SK-N-SH (cell line): ENCODE measurements around the gene CKAP2L. TPM values are rescaled to one million over a fixed set of nuclear protein-coding genes. Genes with fewer than 3 reads are reported as not detected.

Experiments used
- CTCF ChIA-PET: fragments of 300-600, 350-600 bp; formaldehyde crosslinking; extraction: SDS; loops from one replicate; lab custom pipeline; 2021; lab: Yijun Ruan, JAX
- POLR2A ChIA-PET: fragments of 350-600 bp; sonication (Branson Sonifier 250); formaldehyde crosslinking; extraction: SDS; loops from one replicate; lab custom pipeline; 2020; ENCODE audit warnings: antibody characterized with exemption, inconsistent platforms; lab: Yijun Ruan, JAX
- DNase-seq: peaks from one replicate; pipeline ENCODE4 v3.0.0; 2012
- H2AFZ ChIP-seq: fragments of 200-600 bp; sonication (generic); 2 replicates; pipeline ENCODE4 v1.8.1; 2016; ENCODE audit warnings: antibody characterized with exemption, mild to moderate bottlenecking, low read depth
- H3F3A ChIP-seq: fragments of 200-600 bp; sonication (generic); replicated peaks from 2 replicates; pipeline ENCODE3; 2016; ENCODE audit warnings: antibody characterized with exemption, mild to moderate bottlenecking; ENCODE audit not compliant: insufficient read depth
- H3K27ac ChIP-seq, 2 experiments: fragments of 200-500 bp in 1 of 2; fragments of 200-600 bp in 1 of 2; sonication (Bioruptor generic) in 1 of 2; sonication (generic), shearing (Covaris generic) in 1 of 2; 2 replicates each; pipeline versions ENCODE4 v1.5.1 to v1.6.1; 2014 to 2016; ENCODE audit warnings: low read depth in 2 of 2, inconsistent platforms in 1 of 2, low read length in 1 of 2, mild to moderate bottlenecking in 1 of 2, mixed read lengths in 1 of 2
- H3K27me3 ChIP-seq: fragments of 200-600 bp; sonication (generic), shearing (Covaris generic); 2 replicates; pipeline ENCODE4 v1.6.1; 2016; ENCODE audit warnings: mixed run types; ENCODE audit not compliant: insufficient read depth
- H3K36me3 ChIP-seq, 2 experiments: fragments of 200-500 bp in 1 of 2; fragments of 200-600 bp in 1 of 2; sonication (Bioruptor generic) in 1 of 2; sonication (generic) in 1 of 2; replicated peaks in 1 of 2; 2 replicates each; pipeline versions ENCODE3 to v1.5.1; 2014 to 2016; ENCODE audit warnings: low read length in 1 of 2, mild to moderate bottlenecking in 1 of 2; ENCODE audit not compliant: insufficient read depth in 2 of 2, control insufficient read depth in 1 of 2
- H3K4me1 ChIP-seq, 2 experiments: fragments of 200-500 bp in 1 of 2; fragments of 200-600 bp in 1 of 2; sonication (Bioruptor generic) in 1 of 2; sonication (generic), shearing (Covaris generic) in 1 of 2; 2 replicates each; pipeline versions ENCODE4 v1.5.1 to v1.6.1; 2014 to 2016; ENCODE audit warnings: low read depth in 1 of 2, low read length in 1 of 2, mixed run types in 1 of 2; ENCODE audit not compliant: insufficient read depth in 2 of 2, control insufficient read depth in 1 of 2
- H3K4me2 ChIP-seq: fragments of 200-600 bp; sonication (generic), shearing (Covaris generic); 2 replicates; pipeline ENCODE4 v1.6.1; 2017; ENCODE audit warnings: mixed run types
- H3K4me3 ChIP-seq, 2 experiments: fragments of 200-500 bp in 1 of 2; fragments of 200-600 bp in 1 of 2; sonication (Bioruptor generic) in 1 of 2; sonication (generic), shearing (Covaris generic) in 1 of 2; 2 replicates each; pipeline versions ENCODE4 v1.5.1 to v1.8.1; 2014 to 2016; ENCODE audit warnings: low read depth in 2 of 2, inconsistent platforms in 1 of 2, low read length in 1 of 2, mild to moderate bottlenecking in 1 of 2, mixed read lengths in 1 of 2, moderate library complexity in 1 of 2
- H3K79me2 ChIP-seq: fragments of 200-600 bp; sonication (generic); 2 replicates; pipeline ENCODE4 v1.8.1; 2017; ENCODE audit warnings: mild to moderate bottlenecking; ENCODE audit not compliant: insufficient read depth
- H3K9ac ChIP-seq: fragments of 200-600 bp; sonication (generic); 2 replicates; pipeline ENCODE4 v1.6.1; 2017; ENCODE audit warnings: mixed run types
- H3K9me2 ChIP-seq: fragments of 200-600 bp; sonication (generic); 2 replicates; pipeline ENCODE4 v1.6.1; 2017; ENCODE audit warnings: mixed run types
- H3K9me3 ChIP-seq: fragments of 200-600 bp; sonication (generic); 2 replicates; pipeline ENCODE4 v1.6.1; 2017; ENCODE audit warnings: mixed run types, mild to moderate bottlenecking, moderate library complexity
- H4K20me1 ChIP-seq: fragments of 200-600 bp; sonication (generic); 2 replicates; pipeline ENCODE4 v1.6.1; 2017; ENCODE audit warnings: mild to moderate bottlenecking, mixed run types; ENCODE audit not compliant: insufficient read depth
- FOXM1 ChIP-seq: IDR thresholded peaks from 2 replicates; pipeline ENCODE4 v1.4.0; 2012; ENCODE audit warnings: low read depth, mild to moderate bottlenecking
- GABPA ChIP-seq: IDR thresholded peaks from 2 replicates; pipeline ENCODE4 v1.4.0; 2012; ENCODE audit warnings: low read depth, mild to moderate bottlenecking
- GATA2 ChIP-seq: sonication (generic); formaldehyde crosslinking; IDR thresholded peaks from 2 replicates; pipeline ENCODE4 v1.5.0; 2020; ENCODE audit warnings: mild to moderate bottlenecking, missing genetic modification reagents
- MAX ChIP-seq: IDR thresholded peaks from 2 replicates; pipeline ENCODE4 v1.4.0; 2012; ENCODE audit warnings: low read depth
- MEF2A ChIP-seq: IDR thresholded peaks from 2 replicates; pipeline ENCODE4 v1.4.0; 2012; ENCODE audit warnings: low read depth, borderline replicate concordance
- NFIC ChIP-seq: IDR thresholded peaks from 2 replicates; pipeline ENCODE4 v1.4.0; 2012; ENCODE audit warnings: borderline replicate concordance
- NRF1 ChIP-seq: IDR thresholded peaks from 2 replicates; pipeline ENCODE4 v1.6.1; 2012; ENCODE audit warnings: low read depth, mild to moderate bottlenecking, low read length
- PBX3 ChIP-seq: IDR thresholded peaks from 2 replicates; pipeline ENCODE4; 2012
- POLR2AphosphoS5 ChIP-seq: IDR thresholded peaks from 2 replicates; pipeline ENCODE4 v1.6.1; 2012; ENCODE audit warnings: low read depth, low read length
- RAD21 ChIP-seq: IDR thresholded peaks from 2 replicates; pipeline ENCODE4 v1.6.1; 2012; ENCODE audit warnings: mild to moderate bottlenecking, low read length
- RFX5 ChIP-seq: IDR thresholded peaks from 2 replicates; pipeline ENCODE4 v1.6.1; 2012; ENCODE audit warnings: mild to moderate bottlenecking, improper control_type of control experiment, low read length
- SIN3A ChIP-seq: IDR thresholded peaks from 2 replicates; pipeline ENCODE4 v1.6.1; 2012; ENCODE audit warnings: low read depth, mild to moderate bottlenecking, low read length, moderate library complexity, borderline replicate concordance
- TEAD4 ChIP-seq: IDR thresholded peaks from 2 replicates; pipeline ENCODE4 v1.4.0; 2012; ENCODE audit warnings: mild to moderate bottlenecking, borderline replicate concordance; ENCODE audit not compliant: insufficient read depth
- USF1 ChIP-seq: IDR thresholded peaks from 2 replicates; pipeline ENCODE4 v1.4.0; 2012; ENCODE audit warnings: low read depth, borderline replicate concordance
- YY1 ChIP-seq: IDR thresholded peaks from 2 replicates; pipeline ENCODE4 v1.4.0; 2012; ENCODE audit warnings: low read depth, mild to moderate bottlenecking
- ZBTB33 ChIP-seq: IDR thresholded peaks from 2 replicates; pipeline ENCODE4 v1.4.0; 2012; ENCODE audit warnings: low read depth, borderline replicate concordance
- WGBS: methylation state at CpG from one replicate; pipeline ENCODE4 v1.1.6; 2017; ENCODE audit warnings: low lambda C conversion rate; 5-methylcytosine and 5-hydroxymethylcytosine counted together
- polyA plus RNA-seq, 3 experiments: library from polyadenylated mRNA; depleted of rRNA; stranded (reverse); fragments of >200 nt; gene quantifications; 2 replicates each; pipeline ENCODE4 v1.2.3, GENCODE V29; 2012

The CKAP2L gene
- polyA plus RNA-seq, 1 of the 3 experiments (the other 2 are of a cell fraction): 2.9 TPM

GRCh38 chr2:112723995-112724394, 40.4 kb downstream of the CKAP2L start:
- DNase-seq: no peak
- 96% methylated on average over 5 of the region's 8 CpGs for WGBS
- TF ChIP-seq USF1 (no peak), FOXM1 (no peak), MEF2A (no peak), NRF1 (no peak), NFIC (no peak), YY1 (no peak), SIN3A (no peak), RAD21 (no peak), PBX3 (no peak), TEAD4 (no peak), POLR2AphosphoS5 (no peak), GATA2 (CRISPR knock-in tag) (no peak), RFX5 (no peak), GABPA (no peak), ZBTB33 (no peak), MAX (no peak)
- TF ChIP-seq, all 33 proteins: peak for 0

More at GRCh38 chr2:112723995-112724394, 40.4 kb downstream of the CKAP2L start:
- Histone ChIP-seq H3K36me3 (no peaks in the 10 kb centered on the region), H3K4me3 (no peak overlapping the region), H3K27me3 (no peaks in the 10 kb centered on the region; the same call in 1 of the 2 replicates), H3K9me2 (no peaks in the 10 kb centered on the region), H3K9ac (no peak overlapping the region), H2AFZ (no peak overlapping the region), H4K20me1 (no peaks in the 10 kb centered on the region), H3F3A (no peaks in the 10 kb centered on the region), H3K4me1 (peaks cover 0 to 6% of the 10 kb centered on the region in 2 experiments; a peak in 1 of 4 replicates), H3K4me2 (no peak overlapping the region), H3K27ac (no peak overlapping the region), H3K79me2 (no peaks in the 10 kb centered on the region), H3K9me3 (no peaks in the 10 kb centered on the region)
- POLR2A ChIA-PET: no interaction called here
- CTCF ChIA-PET: interaction anchor here (1.6 to 7.4 kb wide), 4 partner anchors 25 to 602 kb away, joined by 3 to 179 read pairs (median 90); no protein-coding TSS in a partner anchor
